IPS DF 4.7 (cell line): Measurements from ENCODE around the gene TFPI.

Source experiments
- DNase-seq: peaks from one replicate; pipeline ENCODE4 v3.0.0-alpha.2; 2013; ENCODE audit warnings: low spot score; ENCODE audit errors: extremely low read depth

Gene TFPI

DNA sequence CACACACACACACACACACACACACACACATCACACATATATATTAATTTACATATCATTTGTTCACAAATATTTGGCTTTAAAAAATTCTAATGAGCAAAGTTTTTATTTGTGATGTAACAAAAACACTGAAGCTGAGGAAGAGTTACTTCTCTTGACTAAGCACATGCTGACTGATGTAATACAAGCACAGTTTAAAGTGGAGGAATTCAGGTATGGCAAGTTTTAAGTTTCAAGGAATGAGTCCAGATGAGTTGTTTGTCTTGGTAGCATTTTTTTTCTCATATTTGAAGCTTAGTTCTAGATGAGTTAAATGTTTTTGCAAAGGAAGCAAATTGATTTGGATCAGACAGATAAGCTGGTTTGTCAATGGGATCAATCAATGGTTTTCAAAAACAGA, 86.0 kb downstream of the TFPI start:
- no peak for DNase-seq

- DNase-seq: no peak
These were observed 88.0 kb downstream of the TFPI start for GRCh38 chr2:187466129-187466792.

DNA sequence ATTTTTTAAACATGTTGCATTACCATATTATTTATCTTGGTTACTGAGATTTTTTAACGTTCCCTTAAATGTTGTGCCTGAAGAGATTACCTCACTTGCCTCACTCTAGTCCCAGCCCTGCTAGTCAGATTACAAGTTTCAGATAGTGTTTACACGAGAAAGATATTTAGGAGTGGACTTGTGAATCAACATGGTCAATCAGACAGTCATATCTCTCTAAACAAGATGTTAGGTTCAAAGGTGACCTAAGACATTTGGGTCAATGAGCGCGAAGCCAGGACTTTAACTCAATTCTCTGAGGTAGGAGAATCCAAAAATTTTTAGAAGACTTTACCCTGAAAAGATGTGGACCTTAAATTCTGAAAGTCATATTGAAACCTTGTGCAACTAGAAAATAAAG, 91.4 kb downstream of the TFPI start:
- no peak for DNase-seq

- DNase-seq: no peak
These were observed 92.7 kb downstream of the TFPI start for GRCh38 chr2:187461294-187462261.

GRCh38 chr2:187459256-187459655, 95.0 kb downstream of the TFPI start:
- DNase-seq: no peak

- no peak for DNase-seq
These were observed 101.1 kb downstream of the TFPI start for GRCh38 chr2:187453078-187453641.

DNA sequence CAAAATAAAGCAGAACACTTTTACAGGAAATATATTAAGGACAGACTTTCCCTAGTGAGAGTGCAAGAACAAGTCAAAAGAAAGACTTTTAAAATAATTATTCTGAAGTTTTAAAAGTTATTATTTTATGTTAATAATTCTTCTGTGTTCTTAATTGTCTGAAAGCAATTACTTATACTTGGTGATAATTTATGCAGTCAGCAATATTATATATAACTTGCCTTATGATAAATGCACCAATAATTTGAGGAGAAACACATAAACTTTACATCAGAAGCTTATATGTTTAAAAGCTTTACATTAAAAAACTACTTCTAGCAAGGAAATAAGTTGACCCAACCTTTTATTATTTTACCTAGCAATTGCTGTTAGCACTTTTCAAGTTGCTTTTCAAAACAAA, 102.7 kb downstream of the TFPI start:
- DNase-seq: no peak

DNA sequence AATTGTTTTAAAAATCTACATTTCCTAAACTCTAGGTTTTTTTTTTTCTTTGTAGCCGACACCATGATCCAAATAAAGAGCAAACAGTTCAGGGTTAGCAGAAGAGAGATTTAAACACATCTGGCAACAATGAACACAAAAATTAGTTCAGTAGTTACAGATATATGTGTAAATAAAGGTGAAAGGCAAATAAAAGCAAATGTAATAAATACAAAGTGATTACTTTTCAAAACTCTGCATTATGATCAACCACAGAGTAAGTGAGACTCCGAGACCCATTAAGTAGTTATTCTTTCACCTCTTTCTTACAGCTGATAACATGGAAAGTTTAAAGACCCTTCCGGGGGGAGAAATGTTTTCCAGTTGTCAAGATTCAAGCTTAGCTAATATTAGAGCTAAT, 106.9 kb downstream of the TFPI start:
- DNase-seq: no peak

GRCh38 chr2:187446711-187447110, 107.5 kb downstream of the TFPI start:
- DNase-seq: no peak

- DNase-seq: no peak
These were observed 109.2 kb downstream of the TFPI start for GRCh38 chr2:187445051-187445450.

- DNase-seq: no peak
These were observed 111.5 kb downstream of the TFPI start for GRCh38 chr2:187442778-187443177.

DNA sequence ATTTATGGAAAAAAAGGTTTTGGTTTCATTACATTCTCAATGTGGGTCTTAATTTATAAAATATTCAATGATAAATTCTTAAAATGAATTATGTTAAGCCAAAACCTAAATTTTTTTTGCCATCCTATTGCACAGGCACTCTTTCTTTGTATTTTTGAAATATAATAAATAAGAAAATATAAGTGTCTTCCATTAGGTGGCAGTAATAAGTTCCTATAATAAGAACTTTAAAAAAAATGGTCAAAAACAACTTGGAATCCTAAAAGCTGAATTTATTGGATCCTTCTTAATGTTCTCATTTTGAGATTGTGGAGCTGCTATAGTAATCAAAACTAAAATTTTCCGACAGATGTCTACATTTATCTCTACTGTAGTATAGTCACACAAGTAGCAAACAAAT, 111.9 kb downstream of the TFPI start:
- no peak for DNase-seq

GRCh38 chr2:187440101-187440675, 114.0 kb downstream of the TFPI start:
- no peak for DNase-seq

- no peak for DNase-seq
These were observed 115.8 kb downstream of the TFPI start for GRCh38 chr2:187438455-187438854.

GRCh38 chr2:187435756-187436155, 118.5 kb downstream of the TFPI start:
- DNase-seq: no peak

- DNase-seq: no peak
These were observed 119.2 kb downstream of the TFPI start for GRCh38 chr2:187435078-187435477.

- DNase-seq: no peak
These were observed 119.9 kb downstream of the TFPI start for GRCh38 chr2:187434342-187434785.

DNA sequence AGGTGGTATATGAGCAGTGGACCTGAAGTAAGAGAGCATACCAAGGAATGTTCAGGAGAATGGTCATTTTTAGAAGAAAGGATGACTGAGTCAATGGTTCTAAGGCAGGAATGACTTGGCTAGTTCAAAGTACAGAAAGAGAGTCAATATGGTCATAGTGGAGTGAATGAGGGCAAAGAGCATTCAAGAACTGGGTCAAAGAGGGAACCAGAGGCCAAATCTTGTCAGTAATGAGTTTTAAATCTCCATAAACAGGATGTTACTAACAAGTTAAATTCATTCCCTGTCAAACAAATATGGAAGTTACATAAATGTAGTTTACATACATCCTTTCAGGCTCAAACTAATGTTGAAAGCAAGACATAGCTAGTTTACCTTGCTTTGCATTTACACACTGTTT, 122.3 kb downstream of the TFPI start:
- DNase-seq: no peak

DNA sequence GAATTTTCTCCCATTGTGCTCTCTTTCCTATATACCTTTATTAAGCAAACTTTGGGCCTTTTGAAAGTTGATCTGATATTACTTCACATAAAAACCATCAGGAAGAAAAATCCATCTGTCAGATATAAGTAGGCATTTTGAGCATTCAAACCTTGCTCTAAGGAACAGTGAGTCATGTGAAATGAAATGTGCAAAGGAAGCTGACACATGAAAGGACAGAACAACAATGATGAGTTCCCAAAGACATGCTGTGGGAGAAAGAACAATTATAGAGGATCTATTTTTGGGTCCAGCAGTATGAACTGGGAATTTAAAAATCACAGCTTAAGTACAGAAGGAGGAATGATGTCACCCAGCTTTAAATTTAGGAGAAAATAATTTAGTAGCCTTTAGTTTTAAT, 124.2 kb downstream of the TFPI start:
- DNase-seq: no peak

GRCh38 chr2:187424146-187424545, 130.1 kb downstream of the TFPI start:
- DNase-seq: no peak

DNA sequence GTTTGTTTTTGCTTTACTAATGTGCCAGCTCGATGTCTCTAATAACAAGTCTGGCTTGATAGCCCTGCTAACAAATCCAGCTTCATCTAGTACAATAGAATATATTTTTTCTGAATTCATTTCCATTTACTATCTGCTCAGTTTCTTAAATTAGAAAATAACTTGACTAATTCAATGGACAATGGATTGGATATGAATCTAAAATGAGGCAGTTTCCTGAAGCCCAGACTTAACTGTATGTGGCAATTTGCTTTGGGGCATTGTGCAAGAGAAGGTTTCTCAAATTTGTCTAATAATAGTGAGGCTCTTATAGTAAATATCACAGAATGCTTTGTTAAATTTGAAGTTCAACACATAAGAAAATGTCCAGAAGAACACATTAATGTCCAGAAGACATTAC, 132.0 kb downstream of the TFPI start:
- DNase-seq: no peak

GRCh38 chr2:187421519-187421918, 132.7 kb downstream of the TFPI start:
- no peak for DNase-seq
